Endothelial cell of umbilical vein (primary cell): ENCODE measurements around the gene SFI1. TPM values are rescaled to one million over a fixed set of nuclear protein-coding genes. Genes with fewer than 3 reads are reported as not detected.

Source experiments
- BruUV-seq: library from RNA; stranded (reverse); fragments of 400-500 nt; replicated peaks from 2 replicates; lab custom pipeline; 2021; lab: Mats Ljungman, UMichigan
- CTCF ChIA-PET: fragments of 300-600, 350-600 bp; sonication (Branson Sonifier 250); formaldehyde crosslinking; loops from one replicate; lab custom pipeline; 2021; ENCODE audit warnings: antibody characterized with exemption, inconsistent platforms; lab: Charles Lee
- POLR2A ChIA-PET: fragments of 300-600, 350-600 bp; sonication (Branson Sonifier 250); formaldehyde crosslinking; loops from one replicate; lab custom pipeline; 2021; ENCODE audit warnings: antibody characterized with exemption, inconsistent platforms; lab: Charles Lee
- DNase-seq: peaks from one replicate; pipeline ENCODE4 v3.0.0-alpha.2; 2011; ENCODE audit warnings: low read depth, low spot score
- FAIRE-seq: peaks from 2 replicates; lab custom pipeline; 2011; peaks lifted over from hg19 to GRCh38; lab: Jason Lieb, UNC
- H2AFZ ChIP-seq: 2 replicates; pipeline ENCODE4 v1.6.0; 2012; ENCODE audit warnings: low read depth, low read length, control low read depth, inconsistent platforms
- H3K27ac ChIP-seq: 2 replicates; pipeline ENCODE4 v1.5.1; 2011; ENCODE audit warnings: low read depth, mild to moderate bottlenecking, control low read depth, low read length, moderate library complexity; ENCODE audit not compliant: insufficient read depth
- H3K27me3 ChIP-seq, 2 experiments: 2 replicates each; pipeline versions ENCODE4 v1.6.0 to v1.6.1; 2011; ENCODE audit warnings: low read length in 2 of 2, mixed read lengths in 1 of 2; ENCODE audit not compliant: control insufficient read depth in 2 of 2, insufficient read depth in 2 of 2
- H3K36me3 ChIP-seq, 2 experiments: 2 replicates in 1 of 2; 3 replicates in 1 of 2; pipeline ENCODE4 v1.5.1; 2011; ENCODE audit warnings: low read length in 2 of 2, mild to moderate bottlenecking in 1 of 2, moderate library complexity in 1 of 2; ENCODE audit not compliant: control insufficient read depth in 2 of 2, insufficient read depth in 2 of 2; ENCODE audit errors: extremely low read depth in 1 of 2
- H3K4me1 ChIP-seq: 3 replicates; pipeline ENCODE4 v1.5.1; 2011; ENCODE audit warnings: mild to moderate bottlenecking, low read length; ENCODE audit not compliant: control insufficient read depth, insufficient read depth; ENCODE audit errors: extremely low read depth
- H3K4me2 ChIP-seq: 2 replicates; pipeline ENCODE4 v1.6.1; 2011; ENCODE audit warnings: low read length, control low read depth, mixed read lengths; ENCODE audit not compliant: insufficient read depth
- H3K4me3 ChIP-seq, 3 experiments: fragments of 200-600 bp in 1 of 3; sonication (generic), shearing (Covaris generic) in 1 of 3; replicated peaks in 1 of 3; 2 replicates each; pipeline ENCODE4 v1.5.1; 2011 to 2016; ENCODE audit warnings: control low read depth in 3 of 3, low read length in 3 of 3, mild to moderate bottlenecking in 2 of 3, inconsistent platforms in 1 of 3, low read depth in 1 of 3, moderate library complexity in 1 of 3; ENCODE audit not compliant: insufficient read depth in 1 of 3
- H3K79me2 ChIP-seq: 2 replicates; pipeline ENCODE4 v1.6.0; 2012; ENCODE audit warnings: low read length, inconsistent platforms; ENCODE audit not compliant: control insufficient read depth, insufficient read depth
- H3K9ac ChIP-seq: replicated peaks from 2 replicates; pipeline ENCODE3; 2011; ENCODE audit warnings: low read length, control low read depth; ENCODE audit not compliant: insufficient read depth; ENCODE audit errors: extremely low read depth
- H3K9me1 ChIP-seq: replicated peaks from 3 replicates; pipeline ENCODE4 v1.6.0; 2011; ENCODE audit warnings: mild to moderate bottlenecking, low read length; ENCODE audit not compliant: control insufficient read depth, insufficient read depth; ENCODE audit errors: extremely low read depth
- H3K9me3 ChIP-seq: replicated peaks from 2 replicates; pipeline ENCODE4 v1.5.1; 2012; ENCODE audit warnings: low read length, inconsistent platforms; ENCODE audit not compliant: control insufficient read depth, insufficient read depth
- H4K20me1 ChIP-seq: replicated peaks from 2 replicates; pipeline ENCODE3; 2011; ENCODE audit warnings: mild to moderate bottlenecking, low read length; ENCODE audit not compliant: control insufficient read depth, insufficient read depth; ENCODE audit errors: extremely low read depth
- EZH2 ChIP-seq: IDR thresholded peaks from 2 replicates; pipeline ENCODE4 v1.6.1; 2012; ENCODE audit warnings: borderline replicate concordance, low read depth, mild to moderate bottlenecking, moderate library complexity, low read length, inconsistent platforms; ENCODE audit not compliant: severe bottlenecking
- FOS ChIP-seq: IDR thresholded peaks from 2 replicates; pipeline ENCODE4 v1.6.1; 2011; ENCODE audit warnings: mild to moderate bottlenecking, low read length, moderate library complexity, borderline replicate concordance; ENCODE audit not compliant: insufficient read depth
- GATA2 ChIP-seq: IDR thresholded peaks from 2 replicates; pipeline ENCODE4 v1.7.0; 2011; ENCODE audit warnings: low read depth, mild to moderate bottlenecking, moderate library complexity, mixed read lengths, low read length; ENCODE audit not compliant: insufficient read length, insufficient read depth
- JUN ChIP-seq: IDR thresholded peaks from 2 replicates; pipeline ENCODE4 v1.6.1; 2011; ENCODE audit warnings: borderline replicate concordance, low read depth; ENCODE audit not compliant: insufficient read length, insufficient read depth
- MYC ChIP-seq: IDR thresholded peaks from one replicate; pipeline ENCODE4 v1.6.1; 2011; ENCODE audit warnings: mild to moderate bottlenecking, low read depth, low read length
- POLR2A ChIP-seq: IDR thresholded peaks from 2 replicates; pipeline ENCODE4 v1.6.1; 2012; ENCODE audit warnings: low read depth, mild to moderate bottlenecking, control low read depth, low read length
- dilution Hi-C: fragments of 300-500 bp; cut with MboI; formaldehyde crosslinking; loops from one replicate; pipeline ENCODE4 v1.15.0; 2019; ENCODE audit warnings: low sequenced_read_pairs; ENCODE audit not compliant: extremely low pct_ligation_motif_present
- intact Hi-C: fragments of 100-400 bp; cut with micrococcal nuclease; formaldehyde crosslinking; loops from one replicate; pipeline ENCODE4 v1.10.0; 2022
- polyA plus RNA-seq, 4 experiments: library from polyadenylated mRNA; depleted of rRNA in 3 of 4; stranded (reverse) in 3 of 4; unstranded in 1 of 4; fragments of >200 nt; gene quantifications; 2 replicates each; pipeline versions ENCODE4 v1.2.1 to v1.2.3, GENCODE V29; 2011 to 2012; ENCODE audit warnings: missing spikeins in 1 of 4
- total RNA-seq: library from RNA; stranded (reverse); gene quantifications from 2 replicates; pipeline ENCODE4 v1.2.3, GENCODE V29; 2021
- TF ChIP-seq, protein P1 (sequence below): IDR thresholded peaks from 2 replicates; pipeline ENCODE4 v1.6.1; 2011; ENCODE audit not compliant: insufficient read depth, insufficient read length
- TF ChIP-seq, protein P2 (sequence below), 2 donors: IDR thresholded peaks; 1 replicate in 1 of 2; 2 replicates in 1 of 2; pipeline ENCODE4 v1.5.1; 2011; ENCODE audit warnings: low read length in 2 of 2, mild to moderate bottlenecking in 2 of 2, moderate library complexity in 2 of 2, control low read depth in 1 of 2, inconsistent platforms in 1 of 2, low read depth in 1 of 2; ENCODE audit not compliant: insufficient read depth in 1 of 2; ENCODE audit errors: extremely low read depth in 1 of 2

Gene SFI1
- total and polyA plus RNA-seq, 2 donors (not counting 3 experiments of a cell fraction or from before 2014, with no cell fraction given), result 12.5 to 46.4 TPM

DNA sequence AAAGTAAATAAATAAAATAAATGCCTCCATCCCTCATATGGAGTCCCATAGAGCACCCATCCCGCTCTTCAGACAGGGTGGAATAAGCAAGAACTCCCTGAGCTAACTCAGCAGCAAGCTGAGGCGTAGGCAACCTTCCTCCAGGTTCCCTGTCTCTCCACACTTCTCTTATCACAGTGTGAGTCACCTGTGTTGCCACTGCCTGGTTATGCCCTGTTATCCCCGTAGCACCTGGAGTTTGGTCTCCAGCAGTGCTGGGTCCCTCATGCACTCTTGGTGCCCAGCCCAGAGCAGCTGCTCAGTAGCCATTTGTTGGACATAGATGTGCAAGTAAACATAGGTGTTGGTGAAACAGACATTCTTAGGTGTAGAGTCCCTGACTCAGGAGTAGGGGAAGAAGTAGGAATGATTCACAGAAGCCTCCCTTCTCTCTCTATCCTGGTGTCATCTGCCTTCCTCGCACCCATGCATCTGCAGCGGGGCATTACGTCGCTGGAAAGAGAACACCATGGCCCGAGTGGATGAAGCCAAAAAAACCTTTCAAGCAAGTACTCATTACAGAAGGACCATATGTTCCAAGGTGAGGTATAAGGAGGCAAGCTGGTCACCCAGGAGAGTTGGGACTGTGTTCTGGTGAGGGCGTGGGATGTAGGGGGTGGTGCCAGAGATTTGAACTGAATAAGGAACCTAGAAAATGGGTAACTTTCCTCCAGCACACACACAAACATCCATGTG is 109.7 kb downstream of the SFI1 start:
- CTCF ChIA-PET, result no interaction called here
- Histone ChIP-seq H3K4me3 (no peak overlapping the region), H3K9ac (no peak overlapping the region), H3K36me3 (no peaks in the 10 kb centered on the region), H3K27me3 (no peaks in the 10 kb centered on the region), H2AFZ (no peak overlapping the region), H3K27ac (no peak overlapping the region), H3K9me1 (no peaks in the 10 kb centered on the region), H4K20me1 (no peaks in the 10 kb centered on the region), H3K4me2 (no peak overlapping the region), H3K79me2 (no peaks in the 10 kb centered on the region), H3K4me1 (peaks cover 11% of the 10 kb centered on the region), H3K9me3 (no peaks in the 10 kb centered on the region)
- TF ChIP-seq POLR2A (no peak), EZH2 (no peak), GATA2 (no peak), JUN (no peak), MYC (no peak), FOS (no peak)
- TF ChIP-seq, protein P1, sequence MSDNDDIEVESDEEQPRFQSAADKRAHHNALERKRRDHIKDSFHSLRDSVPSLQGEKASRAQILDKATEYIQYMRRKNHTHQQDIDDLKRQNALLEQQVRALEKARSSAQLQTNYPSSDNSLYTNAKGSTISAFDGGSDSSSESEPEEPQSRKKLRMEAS, result no peak
- TF ChIP-seq, protein P2, sequence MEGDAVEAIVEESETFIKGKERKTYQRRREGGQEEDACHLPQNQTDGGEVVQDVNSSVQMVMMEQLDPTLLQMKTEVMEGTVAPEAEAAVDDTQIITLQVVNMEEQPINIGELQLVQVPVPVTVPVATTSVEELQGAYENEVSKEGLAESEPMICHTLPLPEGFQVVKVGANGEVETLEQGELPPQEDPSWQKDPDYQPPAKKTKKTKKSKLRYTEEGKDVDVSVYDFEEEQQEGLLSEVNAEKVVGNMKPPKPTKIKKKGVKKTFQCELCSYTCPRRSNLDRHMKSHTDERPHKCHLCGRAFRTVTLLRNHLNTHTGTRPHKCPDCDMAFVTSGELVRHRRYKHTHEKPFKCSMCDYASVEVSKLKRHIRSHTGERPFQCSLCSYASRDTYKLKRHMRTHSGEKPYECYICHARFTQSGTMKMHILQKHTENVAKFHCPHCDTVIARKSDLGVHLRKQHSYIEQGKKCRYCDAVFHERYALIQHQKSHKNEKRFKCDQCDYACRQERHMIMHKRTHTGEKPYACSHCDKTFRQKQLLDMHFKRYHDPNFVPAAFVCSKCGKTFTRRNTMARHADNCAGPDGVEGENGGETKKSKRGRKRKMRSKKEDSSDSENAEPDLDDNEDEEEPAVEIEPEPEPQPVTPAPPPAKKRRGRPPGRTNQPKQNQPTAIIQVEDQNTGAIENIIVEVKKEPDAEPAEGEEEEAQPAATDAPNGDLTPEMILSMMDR (IDR thresholded peaks at IDR 0.05; ENCODE audit: extremely low read depth in 1 of 2, insufficient read depth in 1 of 2, low read depth in 1 of 2, low read length in 2 of 2), result no peak
- intact Hi-C loops, result no loop called here
- FAIRE-seq (no peak), DNase-seq (no peak)
- BruUV-seq, result no TSS peak
- POLR2A ChIA-PET, result no interaction called here
- dilution Hi-C loops, result no loop called here
